Cardiac muscle cell (in vitro differentiated cells and primary cell): Measurements from ENCODE around the gene KIAA1549. TPM values are rescaled to one million over a fixed set of nuclear protein-coding genes. Genes with fewer than 3 reads are reported as not detected.

Source experiments
- DNase-seq, 2 donors: peaks; one replicate each; pipeline versions ENCODE4 v3.0.0 to v3.0.0-alpha.2; 2010 to 2017; ENCODE audit warnings: low read depth in 1 of 2, low spot score in 1 of 2
- H3K27ac ChIP-seq: fragments of 200-600 bp; sonication (generic); 2 replicates; pipeline ENCODE4 v1.5.1; 2016
- H3K27me3 ChIP-seq: fragments of 200-600 bp; sonication (generic); 2 replicates; pipeline ENCODE4 v1.6.0; 2016; ENCODE audit warnings: control low read depth
- H3K36me3 ChIP-seq: fragments of 200-600 bp; sonication (generic); 2 replicates; pipeline ENCODE4 v1.5.1; 2016; ENCODE audit warnings: control low read depth
- H3K4me1 ChIP-seq: fragments of 200-600 bp; sonication (generic); 2 replicates; pipeline ENCODE4 v1.8.1; 2017; ENCODE audit warnings: low read depth, mild to moderate bottlenecking, mixed run types
- H3K4me3 ChIP-seq: fragments of 200-600 bp; sonication (generic); 2 replicates; pipeline ENCODE4 v1.5.1; 2016; ENCODE audit warnings: mild to moderate bottlenecking
- H3K9me3 ChIP-seq: fragments of 200-600 bp; sonication (generic); 2 replicates; pipeline ENCODE4 v1.5.1; 2017; ENCODE audit warnings: low read depth, mild to moderate bottlenecking, control low read depth
- CTCF ChIP-seq: IDR thresholded peaks from 2 replicates; pipeline ENCODE4 v1.5.1; 2012; ENCODE audit warnings: low read depth, mild to moderate bottlenecking, low read length
- polyA plus RNA-seq: library from polyadenylated mRNA; unstranded; fragments of >200 nt; fragmentation: Nextera tagmentation; extraction: Ambion mirVana; gene quantifications from 2 replicates; pipeline ENCODE4 v1.2.1, GENCODE V29; 2016
- total RNA-seq: library from RNA; depleted of rRNA; stranded (reverse); fragments of >200 nt; gene quantifications from 2 replicates; pipeline ENCODE4 v1.2.3, GENCODE V29; 2016

Gene KIAA1549
- total and polyA plus RNA-seq, 2 experiments from 2014 or later: 7.5 to 13.6 TPM

- Histone ChIP-seq H3K4me1 (peaks cover 23% of the 10 kb centered on the region), H3K4me3 (no peak overlapping the region), H3K27ac (no peak overlapping the region), H3K27me3 (no peaks in the 10 kb centered on the region), H3K9me3 (no peaks in the 10 kb centered on the region), H3K36me3 (no peaks in the 10 kb centered on the region)
- no peak for TF ChIP-seq CTCF
- DNase-seq: no peak
These were observed 6.4 kb downstream of the KIAA1549 start for GRCh38 chr7:138974675-138975292.

GRCh38 chr7:138974103-138974502 is 7.1 kb downstream of the KIAA1549 start:
- DNase-seq: no peak
- Histone ChIP-seq H3K27me3 (no peaks in the 10 kb centered on the region), H3K9me3 (no peaks in the 10 kb centered on the region), H3K27ac (no peak overlapping the region), H3K4me1 (peaks cover 23% of the 10 kb centered on the region), H3K4me3 (no peak overlapping the region), H3K36me3 (no peaks in the 10 kb centered on the region)
- TF ChIP-seq CTCF: no peak

- H3K36me3 ChIP-seq: no peaks in the 10 kb centered on the region
- no peaks in the 10 kb centered on the region for H3K9me3 ChIP-seq
- no peak for TF ChIP-seq CTCF
- no peak for DNase-seq
- H3K4me1 ChIP-seq: peaks cover 8% of the 10 kb centered on the region
- no peak overlapping the region for H3K27ac ChIP-seq
- no peak overlapping the region for H3K4me3 ChIP-seq
- H3K27me3 ChIP-seq: no peaks in the 10 kb centered on the region
These were observed 10.2 kb downstream of the KIAA1549 start for GRCh38 chr7:138970952-138971351.

GRCh38 chr7:138970446-138970845 is 10.7 kb downstream of the KIAA1549 start:
- Histone ChIP-seq H3K36me3 (no peaks in the 10 kb centered on the region), H3K27ac (no peak overlapping the region), H3K27me3 (no peaks in the 10 kb centered on the region), H3K4me3 (no peak overlapping the region), H3K9me3 (no peaks in the 10 kb centered on the region), H3K4me1 (peaks cover 3% of the 10 kb centered on the region)
- no peak for DNase-seq
- no peak for TF ChIP-seq CTCF

- no peak for TF ChIP-seq CTCF
- DNase-seq: no peak
- Histone ChIP-seq H3K4me1 (no peaks in the 10 kb centered on the region), H3K27ac (no peak overlapping the region), H3K36me3 (no peaks in the 10 kb centered on the region), H3K9me3 (no peaks in the 10 kb centered on the region), H3K4me3 (no peak overlapping the region), H3K27me3 (no peaks in the 10 kb centered on the region)
These were observed 14.0 kb downstream of the KIAA1549 start for GRCh38 chr7:138967159-138967558.
